ENCODE results near the gene FBXO7.
A peak's percentile ranks its signal among the peaks of the same experiment; 100 is the strongest.

FBXO7 gene

GRCh38 chr22:32492111-32492510 lies 17.5 kb downstream of the FBXO7 start:
- DNase-seq = no peak

DNA sequence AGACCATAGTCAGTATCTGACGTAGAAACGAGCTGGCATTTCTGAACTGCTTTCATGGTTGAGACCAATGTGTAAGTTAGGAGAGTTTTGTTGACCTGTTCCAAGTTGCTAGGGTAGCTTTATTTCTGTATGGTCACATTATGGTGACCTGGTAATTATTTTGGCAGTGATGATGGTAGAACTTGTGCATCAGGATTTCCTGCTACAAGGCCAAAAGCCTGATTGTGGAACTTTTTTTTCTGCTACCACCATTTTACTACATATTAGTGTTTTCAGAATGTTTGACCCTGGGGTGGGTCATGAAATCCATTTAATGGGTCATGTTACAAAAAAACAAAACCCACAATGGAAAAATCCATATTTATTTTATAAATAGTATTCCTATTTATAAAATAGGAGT lies 18.9 kb downstream of the FBXO7 start:
- no peak for DNase-seq

GRCh38 chr22:32494971-32495370 lies 20.4 kb downstream of the FBXO7 start:
- no peak for DNase-seq

GRCh38 chr22:32499666-32500065 lies 25.1 kb downstream of the FBXO7 start:
- DNase-seq = no peak

- DNase-seq = no peak
These were observed 27.5 kb downstream of the FBXO7 start for GRCh38 chr22:32501836-32502752.

- no peak for DNase-seq
These were observed 34.4 kb downstream of the FBXO7 start for GRCh38 chr22:32509045-32509444.

- DNase-seq = no peak
These were observed 36.7 kb downstream of the FBXO7 start for GRCh38 chr22:32511274-32511673.

DNA sequence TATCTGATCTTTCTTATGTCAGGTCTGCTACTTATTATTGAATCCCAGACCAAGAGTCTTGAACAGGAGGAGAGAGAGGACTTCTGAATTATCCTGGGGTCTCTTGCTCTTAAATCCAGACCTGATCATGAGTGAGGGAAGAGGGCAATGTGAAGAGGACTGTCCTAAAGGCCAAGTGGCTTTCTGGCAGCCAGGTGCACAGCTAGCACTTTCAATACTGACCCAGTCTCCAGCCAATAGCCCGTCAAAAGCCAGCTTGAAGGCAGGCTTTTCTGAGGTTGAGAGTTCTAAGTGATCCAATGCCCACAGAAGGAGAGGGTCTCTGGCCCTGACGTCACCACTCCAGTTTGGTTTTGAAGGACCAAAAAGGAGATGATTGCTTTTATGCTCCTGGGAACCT lies 37.2 kb downstream of the FBXO7 start:
- no peak for DNase-seq

DNA sequence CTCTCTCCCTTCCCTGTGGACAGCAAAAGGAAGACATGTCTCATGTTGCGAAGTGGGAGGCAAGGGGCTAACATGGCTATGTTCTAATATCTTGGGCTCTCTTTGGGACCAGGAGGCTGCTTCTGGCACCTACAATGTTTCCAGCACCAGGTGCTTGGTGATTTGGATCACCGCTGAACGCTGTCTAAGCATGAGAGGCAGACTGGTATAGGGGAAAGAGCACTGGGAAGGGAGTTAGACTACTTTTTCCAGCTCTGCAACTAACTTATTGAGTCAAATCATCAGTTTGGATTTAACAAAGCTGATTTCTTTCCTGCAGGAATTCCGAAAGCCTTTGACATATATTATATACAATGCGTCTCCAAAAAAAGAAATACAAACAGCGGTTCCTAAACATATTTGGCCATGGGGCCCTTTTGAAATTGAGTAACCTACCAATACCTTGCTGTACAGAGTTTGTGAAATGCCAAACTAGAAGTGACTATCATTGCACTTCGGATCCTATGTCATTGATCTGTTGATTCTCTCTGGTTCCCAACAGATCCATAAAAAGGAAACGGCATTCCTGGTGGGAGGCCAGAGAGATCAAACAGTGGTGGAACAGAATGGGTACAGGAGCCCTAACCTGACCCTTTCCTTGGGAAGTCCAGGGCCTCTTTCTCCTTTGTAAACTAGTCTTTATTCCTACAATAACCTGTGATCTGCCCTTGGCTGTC lies 37.8 kb downstream of the FBXO7 start:
- DNase-seq = no peak

- DNase-seq = no peak
These were observed 40.5 kb downstream of the FBXO7 start for GRCh38 chr22:32515084-32515483.

DNA sequence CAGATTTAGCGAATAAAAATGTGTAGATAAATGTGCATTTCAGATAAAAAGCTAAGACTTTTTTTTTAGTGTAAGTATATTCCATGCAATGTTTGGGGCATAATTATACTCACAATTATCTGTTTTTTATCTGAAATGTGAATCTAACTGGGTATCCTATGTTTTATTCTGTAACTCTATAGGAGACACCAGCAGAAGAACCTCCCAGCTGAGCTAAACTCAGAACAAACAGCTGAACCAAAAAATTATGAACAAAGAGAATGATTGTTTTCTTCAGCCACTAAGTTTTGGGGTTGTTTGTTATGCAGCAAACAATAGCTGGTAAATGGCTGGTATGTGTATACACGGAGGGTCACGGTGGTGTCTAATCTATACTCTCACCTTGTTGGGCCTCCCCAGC lies 42.9 kb downstream of the FBXO7 start:
- no peak for DNase-seq

GRCh38 chr22:32517921-32518320 lies 43.3 kb downstream of the FBXO7 start:
- no peak for DNase-seq

DNA sequence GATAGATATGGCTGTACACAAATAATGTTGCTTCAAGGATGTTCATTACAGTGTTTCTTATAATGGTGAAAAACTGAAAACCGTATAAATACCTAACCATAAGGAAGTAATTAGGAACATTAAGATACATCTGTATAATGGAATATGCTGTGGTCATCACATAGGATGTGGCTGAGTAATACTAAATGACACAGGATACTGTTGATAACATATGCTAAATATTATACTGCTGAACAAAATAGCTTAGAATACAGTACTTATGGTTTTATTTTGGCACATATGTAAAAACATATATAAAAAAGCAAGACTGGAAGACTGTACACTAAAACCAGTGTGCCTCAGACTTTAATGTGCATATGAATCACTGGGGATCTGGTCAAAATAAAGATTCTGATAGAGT lies 43.8 kb downstream of the FBXO7 start:
- DNase-seq = no peak

DNA sequence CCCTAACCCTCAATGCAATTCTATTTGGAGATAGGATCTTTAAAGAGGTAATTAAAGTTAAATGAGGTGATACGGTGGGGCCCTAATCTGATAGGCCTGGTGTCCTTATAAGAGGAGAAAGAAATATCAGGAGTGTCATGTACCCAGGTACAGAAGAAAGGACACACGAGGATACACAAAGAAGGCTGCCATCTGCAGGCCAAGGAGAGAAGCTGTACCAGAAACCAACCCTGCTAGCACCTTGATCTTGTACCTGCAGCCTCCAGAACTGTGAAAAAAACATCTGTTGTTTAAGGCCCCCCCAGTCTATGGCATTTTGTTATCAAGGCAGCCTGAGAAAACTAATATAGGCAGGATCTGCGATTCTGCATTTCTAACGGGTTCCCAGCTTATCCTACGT lies 44.2 kb downstream of the FBXO7 start:
- peak; percentile 22 for DNase-seq

- no peak for DNase-seq
These were observed 46.0 kb downstream of the FBXO7 start for GRCh38 chr22:32520612-32521011.

- DNase-seq = no peak
These were observed 47.6 kb downstream of the FBXO7 start for GRCh38 chr22:32522237-32522636.

DNA sequence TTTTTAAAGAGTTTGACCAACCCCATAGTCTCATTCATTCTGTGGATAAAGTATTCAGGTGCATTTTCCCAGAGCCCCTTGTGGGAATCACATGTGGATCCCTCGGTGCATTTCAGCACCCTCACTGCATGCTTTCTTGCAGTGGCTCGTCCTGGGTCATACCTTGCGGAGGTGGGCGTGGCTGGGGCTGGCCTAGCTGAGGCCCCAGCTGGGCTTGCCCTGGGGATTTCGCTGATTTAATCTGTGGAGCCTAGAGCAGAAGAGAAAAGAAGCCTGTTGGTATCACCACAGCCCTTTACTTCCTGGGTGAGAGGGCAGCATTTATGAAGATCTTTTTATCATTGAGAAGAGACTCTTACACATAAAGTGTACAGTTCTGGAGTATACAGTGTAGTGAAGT lies 53.1 kb downstream of the FBXO7 start:
- no peak for DNase-seq

- DNase-seq = no peak
These were observed 53.7 kb downstream of the FBXO7 start for GRCh38 chr22:32528316-32528715.

DNA sequence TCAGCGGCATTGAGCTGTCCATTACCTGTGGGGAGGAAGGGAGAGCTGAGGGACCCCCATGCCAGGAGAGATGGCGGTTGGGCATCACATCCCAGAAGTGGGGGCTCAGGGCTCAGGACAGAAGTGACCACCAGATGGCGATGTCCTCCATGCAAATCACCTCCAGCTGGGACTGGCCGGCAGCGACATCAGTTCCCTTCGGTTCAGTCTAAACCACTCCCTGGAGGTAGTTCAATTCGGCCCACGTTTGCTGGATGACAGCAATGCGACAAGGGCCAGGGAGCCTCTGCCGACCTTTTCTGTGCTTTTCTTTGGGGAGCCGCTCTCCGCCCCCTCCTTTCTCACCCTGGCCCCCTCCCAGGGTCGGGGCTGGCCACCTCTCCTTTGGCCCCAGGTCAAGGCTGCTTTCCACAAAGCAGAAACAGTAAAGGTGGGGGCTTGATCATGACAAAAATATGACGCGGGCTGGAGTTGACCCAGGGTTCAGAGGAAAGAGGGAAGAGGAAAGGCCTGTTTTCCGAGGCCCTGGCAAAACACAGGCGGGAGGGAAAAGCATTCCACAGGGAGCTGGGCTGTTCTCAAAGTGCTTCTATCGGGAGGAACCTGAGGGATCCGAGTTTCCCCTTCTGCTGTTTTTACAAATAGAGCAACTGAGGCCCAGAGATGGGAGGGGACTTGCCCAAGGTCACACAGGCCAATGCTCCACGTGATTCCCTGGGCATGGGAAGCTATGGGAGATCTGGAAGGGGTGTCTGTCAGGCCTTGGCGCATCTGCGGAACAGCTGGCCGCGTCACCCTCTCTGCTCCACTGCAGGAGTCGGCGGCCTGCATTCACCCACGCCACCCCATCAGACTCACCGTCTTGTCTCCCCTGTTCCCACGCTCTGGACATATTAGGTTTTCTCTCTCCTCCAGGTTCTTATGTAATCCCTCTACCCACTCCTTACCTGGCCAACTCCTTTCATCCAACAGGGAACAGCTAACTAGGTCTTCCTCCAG lies 54.7 kb downstream of the FBXO7 start:
- DNase-seq = peak; percentile 72

DNA sequence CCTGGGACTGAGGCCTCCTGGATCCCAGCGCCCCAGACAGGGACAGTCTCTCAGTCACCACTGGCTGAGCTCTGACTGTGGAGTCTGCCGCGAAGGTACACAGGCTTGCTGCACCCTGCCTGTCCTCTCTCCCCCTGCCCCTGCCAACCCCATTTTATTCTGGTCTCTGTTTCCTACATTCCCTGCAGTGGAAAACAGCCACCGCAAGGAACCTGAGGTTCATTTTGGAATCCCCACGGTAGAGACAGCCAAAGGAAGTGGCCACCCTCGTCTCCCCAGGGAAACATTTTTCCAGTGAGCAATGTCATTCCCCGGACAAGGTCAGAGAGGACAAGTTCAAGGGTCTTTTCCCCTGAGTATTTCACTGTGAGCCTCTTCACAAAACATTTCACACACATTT lies 56.6 kb downstream of the FBXO7 start:
- DNase-seq = no peak

DNA sequence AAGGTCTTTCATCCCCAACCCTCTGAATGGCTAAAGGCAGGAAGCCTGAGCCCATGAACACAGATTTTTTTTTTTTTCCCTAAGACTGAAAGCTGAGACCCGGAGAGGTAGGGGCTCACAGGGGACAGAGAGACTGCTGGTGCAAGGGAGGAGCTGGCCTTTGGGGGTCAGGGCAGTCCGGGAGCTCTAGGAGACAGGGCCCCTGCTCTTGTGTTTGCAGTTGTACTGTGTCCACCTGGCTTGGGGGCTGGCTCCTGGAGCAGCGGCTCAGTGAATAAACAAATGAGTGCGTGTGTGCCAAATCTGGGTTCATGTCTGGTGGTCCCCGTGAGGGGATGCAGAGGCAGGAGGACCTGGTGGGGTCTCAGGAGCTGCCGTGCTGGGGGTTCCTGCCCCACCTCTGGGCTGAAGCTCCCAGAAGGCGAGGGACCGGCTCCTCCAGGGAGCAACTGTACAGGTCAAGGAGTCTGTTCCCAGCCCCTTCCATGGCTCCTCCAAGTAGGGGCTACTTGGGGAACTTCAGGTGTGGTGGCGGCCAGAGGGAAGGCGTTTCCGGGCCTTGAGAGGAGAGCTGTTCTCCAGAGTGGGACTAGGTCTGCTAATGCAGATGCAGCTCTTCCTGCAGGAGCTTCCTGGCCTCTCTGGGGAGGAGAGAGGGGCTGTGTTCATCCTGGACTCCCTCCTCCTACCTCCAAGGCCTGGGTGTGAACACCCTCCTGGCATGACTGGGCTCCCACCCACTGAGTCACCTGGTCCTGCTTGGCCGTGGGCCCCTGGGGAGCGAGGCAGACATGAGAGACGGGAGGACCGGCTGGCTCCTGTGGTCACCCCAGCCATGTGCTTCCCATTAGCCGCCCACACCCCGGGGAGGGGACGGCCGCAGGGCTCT lies 57.6 kb downstream of the FBXO7 start:
- DNase-seq = no peak

DNA sequence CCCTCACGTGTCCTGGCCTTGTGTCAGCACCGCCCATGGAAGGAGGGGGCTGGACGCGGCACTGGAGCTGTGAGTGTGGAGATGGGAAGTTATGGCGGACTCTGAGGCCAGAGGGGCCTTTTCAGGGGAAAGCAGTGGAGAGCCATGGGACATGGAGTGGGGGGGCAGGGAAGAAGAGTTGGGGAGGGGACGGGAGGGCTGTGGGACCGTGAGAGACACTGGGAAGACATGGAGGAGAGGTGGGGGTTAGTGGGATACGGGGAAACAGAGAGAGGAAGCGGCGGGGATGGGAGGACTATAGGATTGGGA lies 58.2 kb downstream of the FBXO7 start:
- DNase-seq = no peak
